RPMI8226 (cell line): ENCODE results near the gene ATP6V1B1.

Experiments
- DNase-seq: peaks from one replicate; pipeline ENCODE4 v3.0.0-alpha.2; 2015

ATP6V1B1 gene

DNA sequence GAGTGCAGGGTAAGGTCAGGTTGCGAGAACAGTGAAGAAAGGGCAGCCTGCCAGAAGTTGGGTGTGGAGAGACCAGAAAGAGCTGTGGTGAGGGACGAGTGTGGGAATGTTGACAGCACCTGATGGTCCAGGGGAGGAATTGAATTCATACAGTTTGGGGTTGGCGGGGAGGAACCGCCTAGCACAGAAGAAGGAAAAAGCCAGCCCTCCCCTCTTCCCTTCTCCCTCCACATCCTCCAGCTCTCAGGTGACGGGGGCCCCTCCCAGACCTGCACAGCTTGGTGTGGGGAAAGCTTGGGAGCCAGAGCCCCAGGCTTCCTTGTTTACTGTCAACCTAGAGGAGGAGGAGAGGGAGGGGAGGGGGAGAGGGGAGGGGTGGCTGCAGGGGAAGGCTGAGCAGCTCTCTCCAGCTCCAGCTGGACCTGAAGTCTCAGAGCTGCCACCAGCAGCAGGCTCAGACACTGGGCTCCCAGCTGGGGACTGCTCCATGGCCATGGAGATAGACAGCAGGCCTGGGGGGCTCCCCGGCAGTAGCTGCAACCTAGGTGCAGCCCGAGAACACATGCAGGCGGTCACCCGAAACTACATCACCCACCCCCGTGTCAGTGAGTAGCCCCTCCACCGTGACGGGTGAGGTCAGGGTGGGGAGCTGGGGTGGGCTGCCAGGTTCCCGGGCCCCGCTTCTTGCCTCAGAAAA is at the start of gene ATP6V1B1:
TSS of gene ATP6V1B1 (plus strand) at position 433 of the 697 bp plus-strand sequence. CDS start at position 488, 55 bp downstream.
- DNase-seq: peak; percentile 47

DNA sequence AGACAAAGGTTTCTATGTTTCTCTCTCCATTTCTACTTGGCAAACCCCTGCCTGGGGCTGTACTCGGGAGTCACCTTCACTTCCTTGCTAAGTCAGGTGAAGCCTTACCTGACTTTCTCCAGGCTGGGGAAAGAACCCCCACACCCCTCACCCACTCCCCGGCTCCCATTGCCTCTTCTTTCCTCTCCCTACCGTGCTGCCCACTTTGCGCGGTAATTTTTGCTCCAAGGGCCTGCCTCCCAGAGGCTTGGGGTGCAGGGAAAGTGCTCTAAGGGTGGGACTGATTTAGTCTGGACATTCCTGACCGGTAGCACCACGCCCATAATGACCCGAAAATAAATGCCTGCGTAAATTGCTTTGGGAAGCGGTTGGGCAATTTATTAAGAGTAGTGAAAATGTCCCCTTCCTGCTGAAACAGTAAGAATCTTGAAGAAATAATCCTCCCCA is 49.1 kb upstream of the ATP6V1B1 start:
- no peak for DNase-seq

DNA sequence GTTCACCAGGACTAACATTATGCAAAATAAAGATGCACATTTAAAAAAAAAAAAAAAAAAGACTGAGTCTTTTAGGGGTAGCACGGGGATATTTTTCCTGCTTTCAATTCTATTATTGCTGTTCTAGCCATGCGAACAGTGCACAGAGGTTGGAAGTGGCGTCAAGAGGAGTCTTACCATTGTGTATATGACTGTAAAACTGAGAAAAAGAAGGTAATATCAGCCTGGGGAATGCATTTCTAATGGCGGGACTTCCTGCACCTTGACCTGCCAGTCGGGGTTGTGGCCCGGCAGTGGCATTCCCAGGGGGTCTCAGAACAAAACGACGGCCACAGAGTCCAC is 48.5 kb upstream of the ATP6V1B1 start:
- DNase-seq: no peak

DNA sequence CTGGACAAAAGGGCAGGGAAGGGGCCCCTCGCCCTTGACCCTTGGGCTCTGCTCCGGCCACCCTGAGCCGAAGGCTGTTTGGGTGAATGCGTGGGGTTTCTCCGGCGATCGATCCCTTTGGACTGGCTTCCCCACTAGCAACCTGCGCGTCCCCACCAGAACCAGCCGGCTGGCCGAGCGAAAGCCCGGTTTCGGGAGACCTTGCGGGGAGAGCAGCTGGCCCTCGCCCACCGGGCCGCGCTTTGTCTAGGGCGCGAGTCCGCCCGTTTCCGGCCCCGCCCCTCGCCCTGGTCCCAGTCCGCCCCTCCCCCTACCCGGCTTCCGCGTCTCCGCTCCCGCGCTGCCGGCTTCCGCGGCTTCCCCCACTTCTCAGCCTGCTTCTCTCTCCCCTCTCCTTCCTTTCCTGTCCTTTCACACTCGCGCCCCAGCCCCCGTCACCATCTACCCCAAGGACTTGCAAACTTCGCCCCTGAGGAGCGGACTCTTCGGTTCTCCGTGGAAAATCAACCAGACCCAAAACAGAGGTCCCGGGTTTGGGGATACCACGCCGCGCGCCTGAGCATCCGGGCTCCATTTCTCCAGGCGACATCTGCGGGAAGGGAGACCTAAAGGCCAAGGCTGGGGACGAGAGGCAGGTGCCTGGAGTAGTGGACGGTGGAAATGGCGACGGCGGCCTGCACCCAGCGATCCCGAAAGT is 48.0 kb upstream of the ATP6V1B1 start:
- peak; percentile 61 for DNase-seq

DNA sequence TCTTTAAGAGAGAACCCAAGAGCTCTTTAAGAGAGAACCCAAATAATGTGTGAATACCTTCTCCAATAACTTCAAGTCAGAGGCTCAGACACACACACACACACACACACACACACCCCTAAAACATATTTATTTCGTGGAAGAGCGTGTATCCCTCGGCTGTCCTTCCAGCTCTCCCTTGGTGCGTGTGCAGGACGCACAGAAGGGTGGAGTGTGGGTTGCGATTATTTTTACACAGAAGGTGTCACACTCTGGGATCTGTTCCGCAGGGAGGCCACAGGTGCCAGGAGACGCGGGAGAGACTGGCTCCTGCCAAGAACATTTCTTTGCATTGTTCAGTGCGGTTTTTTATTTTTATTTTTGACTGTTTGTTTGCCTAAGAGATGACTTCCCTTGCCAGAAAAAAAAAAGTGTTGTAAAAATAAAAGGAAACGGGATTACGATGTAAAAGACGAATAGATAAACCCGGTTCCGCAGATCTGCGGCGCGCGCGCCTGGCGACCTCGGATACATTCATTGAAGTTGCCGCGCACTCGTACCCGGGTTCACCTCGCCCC is 47.3 kb upstream of the ATP6V1B1 start:
- no peak for DNase-seq

DNA sequence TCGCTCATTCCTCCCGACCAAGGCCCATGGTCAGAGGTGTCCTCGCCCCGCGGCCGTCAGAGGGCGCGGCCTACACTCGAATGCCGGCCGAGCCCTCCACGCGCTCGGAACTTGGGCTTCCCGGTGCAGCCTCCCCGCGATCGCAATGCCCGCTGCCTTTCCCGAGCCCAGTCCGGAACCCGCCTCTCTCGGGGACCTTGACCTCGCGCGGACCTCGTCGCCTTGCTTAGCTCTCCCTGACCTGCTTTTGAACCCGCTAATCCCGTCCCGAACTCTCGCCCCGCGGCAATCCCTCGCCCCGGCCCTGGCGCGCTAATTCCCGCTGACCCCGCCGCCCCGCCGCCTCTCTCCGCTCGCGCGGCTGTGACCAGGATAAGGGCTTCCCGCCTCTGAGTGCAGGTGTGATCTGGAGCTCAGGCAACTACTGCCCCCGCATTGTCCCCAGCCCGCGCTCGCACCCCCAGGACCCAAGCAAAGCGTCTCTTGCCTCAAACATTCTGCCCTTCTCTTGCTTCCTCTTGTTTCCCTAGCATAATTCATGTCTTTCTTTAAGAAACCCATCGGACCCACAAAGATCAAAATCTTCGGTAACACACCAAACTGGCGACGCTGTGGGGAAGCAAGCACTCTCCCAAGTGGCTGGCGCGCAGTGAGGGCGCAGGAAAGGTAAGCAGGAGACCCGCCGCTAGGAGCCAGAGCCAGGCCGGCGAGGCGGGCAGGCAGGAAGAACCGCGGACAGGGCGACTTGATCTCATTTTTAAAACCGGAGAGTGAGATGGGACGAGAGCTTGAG is 46.6 kb upstream of the ATP6V1B1 start:
- no peak for DNase-seq

DNA sequence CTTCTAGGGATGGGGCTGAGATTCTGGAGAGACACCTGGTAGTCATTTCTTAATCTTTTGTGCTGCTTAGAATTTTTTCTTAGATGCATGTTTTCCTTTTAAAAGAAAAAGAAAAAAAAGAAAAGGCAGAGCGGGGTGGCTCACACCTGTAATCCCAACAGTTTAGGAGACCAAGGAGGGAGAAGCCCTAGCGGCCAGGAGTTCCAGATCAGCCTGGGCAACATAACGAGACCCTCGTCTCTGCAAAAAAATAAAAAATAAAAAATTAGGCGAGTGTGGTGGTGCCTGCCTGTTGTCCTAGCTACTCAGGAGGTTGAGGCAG is 46.0 kb upstream of the ATP6V1B1 start:
- DNase-seq: no peak

DNA sequence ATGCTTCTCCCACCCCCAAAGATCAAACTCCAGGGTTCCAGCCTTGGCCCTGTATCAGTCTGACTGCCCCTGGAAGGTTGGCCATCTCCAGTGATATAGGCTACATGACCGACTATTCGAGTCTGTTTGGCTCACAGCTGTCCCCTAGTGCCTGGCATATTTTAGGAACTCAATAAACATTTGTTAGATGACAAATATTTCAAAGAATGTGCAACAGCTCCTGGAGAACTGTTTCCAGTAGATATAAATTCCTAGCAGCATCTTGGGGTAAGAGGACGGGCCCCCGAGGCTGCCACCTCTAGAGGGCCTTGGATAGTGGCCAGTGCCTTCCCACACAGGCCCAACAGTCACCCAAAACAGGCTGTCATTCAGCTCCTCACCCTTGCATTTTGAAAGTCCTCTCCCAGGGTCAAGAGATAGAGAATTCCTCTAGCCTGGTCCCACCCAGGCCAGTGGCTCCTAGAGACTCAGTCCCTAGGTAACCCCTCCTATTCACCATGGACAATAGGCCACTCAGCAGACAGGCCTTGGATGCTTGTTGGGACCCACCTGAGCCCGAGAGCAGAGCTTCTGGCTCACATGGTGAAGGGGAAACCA is 45.1 kb upstream of the ATP6V1B1 start:
- peak; percentile 15 for DNase-seq

DNA sequence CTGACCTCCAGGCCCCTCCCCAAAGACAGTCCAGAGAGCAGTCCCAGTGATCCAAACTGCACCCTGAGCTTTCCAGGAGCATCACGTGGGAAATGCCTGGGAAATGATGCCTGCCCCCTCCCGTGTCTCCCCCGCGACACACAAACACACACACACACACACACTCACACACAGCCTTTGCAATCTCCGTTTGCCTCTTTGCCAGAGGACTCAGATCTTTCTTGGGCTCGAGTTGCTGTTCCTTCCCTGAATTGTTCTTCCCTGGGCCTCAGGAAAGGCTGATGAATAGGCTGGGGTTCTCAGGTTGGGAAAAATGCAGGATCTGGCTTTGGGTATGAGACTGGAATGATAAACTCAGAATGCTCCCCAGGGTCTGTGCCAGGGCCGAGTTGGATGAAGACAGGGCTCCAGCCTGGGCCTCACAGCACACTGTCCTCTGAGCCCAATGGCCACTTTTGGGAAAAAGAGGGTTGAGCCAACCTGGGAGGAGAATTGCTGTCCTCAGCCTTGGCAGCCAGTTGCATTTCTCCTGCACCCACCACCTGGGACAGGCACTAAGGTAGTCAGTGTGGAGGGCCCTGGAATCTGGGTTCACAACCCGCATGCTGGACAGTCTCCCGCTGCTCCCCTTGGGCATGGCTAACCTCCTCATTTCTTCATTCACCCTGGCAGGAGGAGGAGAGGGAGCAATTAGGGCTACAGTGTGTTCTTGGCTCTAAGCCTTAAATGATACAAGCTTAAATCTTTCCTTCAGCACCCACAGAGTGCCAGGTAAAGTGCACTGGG is 43.9 kb upstream of the ATP6V1B1 start:
- DNase-seq: no peak

DNA sequence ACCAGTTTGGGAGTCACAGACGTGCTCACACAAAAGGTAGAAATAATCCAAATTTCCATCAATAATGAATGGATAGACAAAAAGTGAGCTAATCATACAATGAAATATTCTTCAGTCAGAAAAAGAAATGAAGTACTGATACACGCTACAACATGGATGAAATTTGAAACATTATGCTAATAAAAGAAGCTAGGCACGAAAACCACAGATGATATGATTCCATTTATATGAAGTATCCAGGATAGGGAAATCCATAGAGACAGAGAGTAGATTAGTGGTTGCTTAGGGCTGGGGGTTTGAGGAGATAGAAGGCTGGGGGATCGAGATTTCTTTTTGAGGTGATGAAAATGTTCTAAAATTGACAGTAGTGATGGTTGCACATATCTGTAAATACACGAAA is 43.0 kb upstream of the ATP6V1B1 start:
- no peak for DNase-seq

DNA sequence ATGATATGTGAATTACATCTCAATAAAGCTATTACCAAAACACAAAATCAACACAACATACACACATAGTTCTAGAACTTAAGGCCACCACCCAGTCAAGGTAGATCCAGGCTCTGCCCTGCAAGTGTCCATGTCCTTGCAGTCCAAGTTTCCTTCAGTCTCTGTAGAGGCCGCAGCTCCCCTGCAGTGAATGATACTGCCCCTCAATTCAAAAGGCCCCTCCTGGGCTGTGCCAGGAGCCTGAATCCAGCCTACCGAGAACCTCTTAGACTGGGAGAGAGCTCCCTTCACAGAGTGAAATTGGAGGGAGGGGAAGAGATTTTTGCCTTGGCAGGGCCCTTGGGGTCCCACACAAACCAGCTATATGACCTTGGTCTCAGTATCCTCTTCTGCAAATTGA is 42.5 kb upstream of the ATP6V1B1 start:
- DNase-seq: no peak

DNA sequence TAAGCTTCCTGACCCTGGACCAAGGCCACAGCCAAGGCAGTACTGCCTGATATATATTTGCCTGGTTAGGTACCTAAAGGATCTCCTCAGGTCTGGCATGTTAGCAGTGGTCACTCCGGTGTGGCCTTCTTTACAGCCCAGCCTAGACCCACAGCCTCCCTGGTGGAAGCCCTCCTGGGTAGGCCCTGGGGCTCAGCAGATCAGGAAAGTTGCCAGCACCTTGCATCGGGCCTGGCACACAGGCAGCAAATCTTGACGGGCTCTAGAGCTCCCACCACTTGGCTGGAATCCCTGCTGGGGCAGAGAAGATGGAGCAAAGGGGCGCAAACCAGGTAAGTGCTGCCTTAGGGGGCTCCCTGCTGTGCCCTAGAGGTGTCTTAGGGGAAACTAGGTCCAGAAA is 40.9 kb upstream of the ATP6V1B1 start:
- DNase-seq: no peak

DNA sequence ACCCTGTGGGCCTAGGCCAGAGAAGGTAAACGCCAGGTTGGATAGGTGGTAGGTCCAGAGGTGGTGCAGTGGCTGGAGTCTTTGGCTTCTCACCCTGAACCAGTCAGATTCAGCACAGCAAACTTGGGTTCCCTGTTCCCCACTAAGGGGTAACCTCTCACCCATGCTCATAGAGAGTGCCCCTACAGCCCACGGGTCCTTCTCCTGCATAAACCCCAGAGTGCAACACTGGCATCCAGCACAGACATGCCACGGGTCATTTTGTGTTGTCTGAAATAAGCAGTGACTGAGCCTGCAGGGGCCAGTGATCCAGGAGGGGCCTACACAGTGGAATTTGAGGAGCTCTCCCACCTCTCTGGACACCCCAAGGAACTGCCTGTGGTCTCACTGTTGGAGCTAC is 40.5 kb upstream of the ATP6V1B1 start:
- no peak for DNase-seq

DNA sequence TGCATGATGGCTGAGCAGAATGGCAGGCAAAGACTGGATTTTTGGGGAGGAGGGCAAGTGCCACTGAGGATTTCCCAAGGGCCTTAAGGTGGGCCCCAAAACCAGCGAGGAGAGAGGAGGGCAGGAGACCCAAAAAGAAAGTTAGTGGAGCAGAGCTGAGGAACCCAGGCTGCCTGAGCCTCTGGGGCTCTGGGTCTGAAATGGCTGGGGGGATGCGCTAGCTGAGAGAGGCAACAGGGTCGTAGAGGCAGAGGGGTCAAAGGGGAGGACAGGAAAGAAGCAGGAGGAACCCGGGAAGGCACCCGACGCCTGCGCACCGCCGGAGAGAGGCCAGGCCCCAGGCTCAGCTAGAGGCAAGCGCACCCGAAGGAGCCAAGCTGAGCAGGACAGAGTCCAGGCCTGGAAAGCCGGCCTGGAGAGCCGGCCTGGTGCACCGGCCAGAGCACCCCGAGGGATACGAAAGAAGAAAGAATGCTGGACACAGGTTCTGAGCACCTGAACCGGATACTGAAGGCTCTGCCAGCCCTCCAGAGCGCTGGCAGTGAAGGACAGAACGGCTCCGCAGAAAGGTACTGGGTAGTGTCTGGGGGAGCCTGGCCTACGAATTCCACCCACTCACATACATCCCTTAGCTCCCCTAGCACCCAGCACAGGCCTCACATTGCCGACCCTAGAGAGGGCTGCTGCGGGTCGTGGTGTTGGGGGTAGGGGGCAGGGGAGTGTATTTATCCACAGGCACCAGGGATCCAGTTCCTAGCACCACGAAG is 39.5 kb upstream of the ATP6V1B1 start:
- DNase-seq: no peak

DNA sequence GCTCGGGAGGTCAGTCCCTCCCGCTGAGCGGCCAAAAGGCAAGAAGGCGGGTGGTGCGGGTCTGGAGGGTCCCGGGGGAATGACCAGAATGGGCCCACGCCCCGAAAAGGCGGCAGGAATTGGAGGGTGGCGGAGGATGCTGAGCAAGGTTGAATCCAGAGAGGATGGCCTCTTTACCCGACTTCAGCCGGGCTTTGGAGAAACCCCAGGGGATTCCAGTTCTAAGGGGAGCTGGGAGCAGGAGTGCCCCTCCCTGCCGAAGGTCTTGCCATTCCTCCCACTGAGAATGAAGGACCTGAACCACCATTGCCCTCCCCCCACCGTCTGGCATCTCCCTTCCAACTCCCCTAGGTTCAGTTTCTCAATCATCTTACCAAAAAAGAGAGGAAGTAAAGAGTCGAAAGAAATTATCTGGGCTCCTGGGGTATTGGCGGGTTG is 38.9 kb upstream of the ATP6V1B1 start:
- DNase-seq: no peak

DNA sequence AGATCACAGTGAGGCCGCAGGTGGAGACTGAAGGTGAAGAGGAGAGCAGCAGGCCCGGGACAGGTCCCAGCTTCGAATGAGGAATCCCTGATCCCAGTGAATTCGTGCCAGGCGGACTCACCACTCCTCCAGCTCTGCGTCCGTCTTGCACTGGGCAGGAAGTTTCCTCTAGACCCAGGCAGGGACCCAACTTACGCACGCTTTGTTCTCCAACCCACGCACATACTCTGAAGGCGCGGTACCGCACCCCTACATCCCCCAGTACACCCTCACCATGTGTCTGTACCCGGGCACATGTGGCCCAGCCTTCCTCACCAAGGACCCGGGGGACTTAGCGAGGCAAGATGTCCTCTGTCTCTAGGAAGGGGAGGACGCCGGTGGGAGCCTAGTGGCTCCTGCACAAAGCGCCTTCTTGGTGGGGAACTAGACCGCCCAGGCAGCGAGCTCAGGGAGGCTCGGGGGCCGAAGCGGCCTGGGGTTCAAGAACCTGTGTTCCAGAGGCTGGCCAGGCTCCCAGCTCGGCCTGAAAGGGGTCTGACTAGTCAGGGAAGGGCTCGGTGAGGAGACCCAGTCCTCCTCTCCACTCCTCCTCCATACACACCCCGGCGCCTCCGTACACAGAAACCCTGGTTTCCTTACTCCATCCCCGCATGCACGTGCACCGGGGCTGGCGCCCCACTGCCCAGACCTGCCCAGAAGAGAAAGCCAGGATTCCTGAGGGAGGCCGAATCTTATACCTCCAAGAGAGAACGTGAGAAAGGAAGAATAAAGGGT is 38.3 kb upstream of the ATP6V1B1 start:
- no peak for DNase-seq

DNA sequence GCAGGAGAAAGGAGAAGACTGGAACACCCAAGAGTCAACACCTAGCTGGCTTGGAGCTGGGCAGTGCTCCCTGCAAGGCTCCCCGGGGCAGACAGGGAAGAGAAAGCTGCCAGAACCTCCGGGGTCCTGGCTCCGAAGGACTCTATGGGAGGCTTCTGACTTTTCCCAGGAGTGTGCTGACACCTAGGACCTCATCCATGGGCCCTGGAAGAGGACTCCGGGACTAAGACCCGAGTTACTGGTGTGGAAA is 37.8 kb upstream of the ATP6V1B1 start:
- no peak for DNase-seq

DNA sequence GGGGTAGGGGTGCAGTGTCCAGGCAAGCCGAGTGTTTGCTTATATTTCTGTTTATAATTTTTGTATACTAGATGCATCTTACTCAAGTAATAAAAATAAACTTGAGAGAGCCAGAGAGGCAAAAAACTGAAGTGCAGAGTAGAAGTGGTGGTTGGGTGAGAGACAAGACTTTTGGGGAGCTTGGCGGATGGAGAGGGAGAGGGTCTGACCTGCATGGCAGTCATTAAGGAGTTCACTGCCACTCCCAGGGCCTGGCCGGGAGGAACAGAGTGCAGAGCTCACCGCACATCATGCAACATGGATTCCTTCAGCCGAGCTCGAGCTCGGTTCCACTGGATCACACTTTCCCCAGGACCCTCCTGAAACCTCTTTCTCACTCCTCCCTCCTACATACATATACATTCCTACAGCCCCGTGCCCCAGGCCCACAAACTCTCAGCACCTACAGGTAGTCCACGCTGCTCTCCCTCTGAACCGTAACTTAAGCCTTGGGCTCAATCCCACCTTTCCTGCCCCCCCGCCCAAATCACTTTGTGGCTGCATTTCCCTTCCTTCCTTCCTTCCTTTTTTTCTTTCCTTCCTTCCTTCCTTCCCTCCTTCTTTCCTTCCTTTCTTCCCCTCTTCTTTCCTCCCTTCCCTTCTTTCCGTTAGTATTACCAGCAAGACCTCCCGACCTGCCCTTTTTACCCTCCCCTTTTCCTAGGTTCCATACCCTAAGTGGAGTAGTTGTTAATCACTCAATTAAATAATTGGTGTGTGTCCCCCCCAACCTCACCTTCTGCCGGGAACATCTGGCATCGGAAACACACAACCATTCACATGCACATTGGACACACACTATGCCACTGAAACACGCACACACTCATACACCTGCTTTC is 37.1 kb upstream of the ATP6V1B1 start:
- no peak for DNase-seq

DNA sequence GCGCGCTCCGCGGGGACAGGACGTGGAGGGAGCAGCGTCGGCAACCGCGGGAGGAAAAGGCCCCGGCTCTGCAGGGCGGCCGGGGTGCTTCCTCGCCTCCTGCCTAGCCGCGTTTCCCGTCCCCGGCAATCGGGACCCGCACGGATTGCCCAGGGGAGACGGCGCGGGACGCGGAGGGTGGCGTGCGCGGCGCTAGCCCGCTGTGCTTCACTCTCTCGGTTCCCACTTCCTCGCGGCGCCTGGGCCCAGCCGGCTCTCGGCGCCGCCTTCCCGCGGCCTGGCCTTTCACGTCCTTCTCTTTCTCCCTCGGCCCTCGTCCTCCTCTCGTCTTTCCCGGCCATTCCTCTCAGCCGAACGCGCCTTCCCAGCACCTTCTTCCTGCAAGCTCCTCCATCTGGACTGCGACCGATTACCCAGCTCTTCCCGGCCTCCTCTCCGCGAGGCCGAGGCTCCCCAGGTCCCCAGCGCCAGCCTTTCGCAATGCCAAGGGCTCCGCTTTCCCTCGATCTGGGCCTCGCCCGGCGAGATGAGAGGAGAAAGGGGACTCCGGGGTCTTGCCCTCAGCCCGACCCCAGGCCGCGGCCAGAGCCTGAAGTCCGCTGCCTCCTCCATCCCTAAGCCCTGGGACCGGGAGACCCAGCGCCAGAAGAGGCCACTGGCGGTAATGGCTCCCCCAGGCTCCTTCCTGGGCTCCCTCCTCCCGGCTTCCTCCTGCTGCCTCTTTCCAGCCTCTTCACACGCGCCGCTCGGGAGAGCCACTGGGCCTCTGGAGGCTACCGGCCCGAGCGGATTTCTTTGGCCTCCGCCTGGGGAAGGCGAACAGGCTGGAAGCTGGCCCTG is 34.3 kb upstream of the ATP6V1B1 start:
- no peak for DNase-seq
